Stimulated activated CD4-positive, alpha-beta T cell treated with anti-CD3 and anti-CD28 coated beads, Interleukin-2, amount 100 ng/mL, for 24 hours (primary cell): ENCODE data around the gene EP400.
"Not testable (repeated sequence)": the region's sequence is repeated elsewhere in the genome, so short reads cannot be mapped to it uniquely, and the experiment has no call there.

Experiments
- DNase-seq, 2 donors: peaks; one replicate each; pipeline ENCODE4 v3.0.0-alpha.2; 2020

The EP400 gene

GRCh38 chr12:132021031-132021871, 71.5 kb downstream of the EP400 start:
- DNase-seq: no peak

DNA sequence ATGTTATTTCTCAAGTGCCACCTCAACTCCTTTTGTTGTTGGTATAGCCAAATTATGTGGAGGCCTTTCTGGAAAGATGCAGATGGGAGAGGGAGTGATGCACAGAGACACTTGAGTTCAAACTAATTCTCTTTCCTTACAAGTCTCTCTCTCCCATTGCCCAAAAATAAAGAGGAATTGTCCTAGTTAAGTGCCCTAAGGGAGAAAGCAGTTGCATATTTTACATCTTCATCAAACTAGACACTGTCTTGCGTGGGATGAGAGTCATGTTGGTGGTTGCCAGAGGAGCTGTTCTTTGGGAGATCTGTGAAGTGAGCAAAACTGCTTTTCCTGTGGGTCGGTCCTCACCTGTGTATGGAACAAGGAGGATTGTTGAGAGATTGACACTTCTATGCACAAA, 72.2 kb downstream of the EP400 start:
- DNase-seq: no peak

GRCh38 chr12:132023658-132024057, 73.9 kb downstream of the EP400 start:
- no peak for DNase-seq

- DNase-seq: no peak
Observed at GRCh38 chr12:132024758-132025157, 75.0 kb downstream of the EP400 start.

- no peak for DNase-seq
Observed at GRCh38 chr12:132025526-132025925, 75.8 kb downstream of the EP400 start.

- no peak for DNase-seq
Observed at GRCh38 chr12:132026061-132026795, 76.5 kb downstream of the EP400 start.

GRCh38 chr12:132026796-132027500, 77.2 kb downstream of the EP400 start:
- no peak for DNase-seq

- DNase-seq: no peak
Observed at GRCh38 chr12:132027636-132028035, 77.9 kb downstream of the EP400 start.

DNA sequence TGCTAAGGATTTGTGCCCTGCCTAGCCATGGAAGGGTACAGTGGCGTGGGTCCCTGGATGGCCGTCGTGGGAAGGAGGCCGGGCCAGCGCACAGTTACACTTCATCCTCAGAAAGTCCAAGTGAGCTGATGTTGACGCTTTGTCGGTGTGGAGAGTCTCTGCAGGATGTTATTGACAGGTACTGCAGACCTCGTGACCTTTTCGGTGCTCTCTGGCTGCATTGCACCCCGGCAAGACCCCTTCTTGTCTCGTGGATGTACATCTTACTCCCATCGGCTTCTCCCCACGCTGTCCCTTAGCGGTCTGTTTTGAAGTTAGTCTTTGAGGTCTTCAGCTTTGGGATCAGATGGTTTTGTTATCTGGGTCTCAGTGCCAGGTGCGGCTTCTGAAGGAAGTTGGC, 78.4 kb downstream of the EP400 start:
- no peak for DNase-seq

DNA sequence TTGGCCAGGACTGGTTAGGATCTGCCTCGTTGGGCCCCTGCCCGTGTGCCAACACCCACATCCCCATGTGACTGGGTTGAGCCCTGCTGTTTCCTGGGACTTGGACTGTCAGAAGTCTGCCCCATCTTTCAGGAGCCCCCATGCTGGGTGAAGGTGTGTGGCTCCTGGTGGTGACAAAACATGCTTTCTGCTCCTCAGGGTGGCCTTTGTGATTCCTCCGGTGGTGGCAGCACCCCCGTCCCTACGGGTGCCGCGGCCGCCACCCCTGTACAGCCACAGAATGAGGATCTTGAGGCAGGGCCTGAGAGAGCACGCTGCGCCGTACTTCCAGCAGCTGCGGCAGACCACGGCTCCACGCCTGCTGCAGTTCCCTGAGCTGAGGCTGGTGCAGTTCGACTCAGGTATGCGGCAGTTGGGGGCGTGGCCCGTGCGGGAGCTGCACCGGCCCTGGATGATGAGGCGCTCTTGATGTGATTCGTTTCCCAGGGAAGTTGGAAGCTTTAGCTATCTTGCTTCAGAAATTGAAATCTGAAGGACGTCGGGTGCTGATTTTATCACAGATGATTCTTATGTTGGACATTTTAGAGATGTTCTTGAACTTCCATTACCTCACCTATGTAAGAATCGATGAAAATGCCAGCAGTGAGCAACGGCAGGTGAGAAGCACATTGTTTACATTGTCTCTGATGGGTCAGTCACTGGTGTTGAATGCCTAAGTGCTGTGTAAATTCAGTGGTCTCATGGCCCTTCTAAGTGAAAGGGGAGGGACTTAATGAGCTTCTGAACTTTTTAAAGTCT, 80.0 kb downstream of the EP400 start:
- no peak for DNase-seq

GRCh38 chr12:132030367-132031038, 80.8 kb downstream of the EP400 start:
- DNase-seq: no peak

DNA sequence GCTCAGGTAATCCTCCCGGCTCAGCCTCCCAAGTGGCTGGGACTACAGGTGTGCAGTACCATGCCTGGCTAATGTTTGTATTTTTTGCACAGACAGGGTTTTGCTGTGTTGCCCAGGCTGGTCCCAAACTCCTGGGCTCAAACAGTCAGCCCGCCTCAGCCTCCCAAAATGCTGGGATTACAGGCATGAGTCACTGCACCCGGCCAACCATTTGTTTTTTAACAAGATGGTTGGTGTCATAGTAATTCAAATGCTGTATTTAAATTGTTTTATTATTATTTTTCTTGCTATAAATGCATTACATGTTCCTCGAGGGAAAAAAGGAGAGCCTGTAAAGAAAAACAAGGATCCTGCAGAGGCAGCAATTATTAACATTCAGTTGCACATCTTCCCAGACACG, 83.9 kb downstream of the EP400 start:
- no peak for DNase-seq

- no peak for DNase-seq
Observed at GRCh38 chr12:132036063-132036683, 86.4 kb downstream of the EP400 start.

DNA sequence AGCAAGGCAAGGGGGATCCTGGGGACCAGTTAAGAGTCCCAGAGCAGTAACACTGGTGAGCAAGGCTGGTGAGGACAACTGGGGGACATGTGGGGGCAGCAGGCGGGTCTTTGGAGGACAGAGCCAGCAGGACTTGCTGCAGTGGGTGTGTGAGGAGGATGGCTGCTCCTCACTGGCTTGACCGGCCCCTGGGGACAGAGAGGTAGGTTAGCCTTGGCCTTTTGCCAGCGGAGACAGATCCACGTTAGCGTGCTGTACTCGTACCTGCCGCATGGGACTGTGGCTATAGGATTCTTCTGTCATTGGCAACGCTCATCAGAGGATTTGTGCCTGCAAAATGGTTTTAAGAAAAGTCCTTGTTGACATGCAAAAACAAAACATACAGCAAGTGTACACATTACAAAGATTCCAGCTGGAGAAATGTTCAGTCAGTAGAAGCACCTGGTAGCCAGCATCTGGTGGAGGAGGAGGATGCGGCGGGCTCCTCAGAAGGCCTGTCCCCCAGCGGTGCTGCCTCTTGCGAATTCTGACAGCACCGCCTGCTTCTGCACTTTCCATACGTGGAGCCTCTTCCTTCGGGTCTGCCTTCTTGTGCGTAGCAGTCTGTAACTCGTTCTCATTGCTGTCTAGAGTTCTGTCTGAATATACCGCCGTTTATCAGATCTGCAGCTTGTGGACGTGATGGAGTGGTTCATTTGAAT, 91.3 kb downstream of the EP400 start:
- no peak for DNase-seq

DNA sequence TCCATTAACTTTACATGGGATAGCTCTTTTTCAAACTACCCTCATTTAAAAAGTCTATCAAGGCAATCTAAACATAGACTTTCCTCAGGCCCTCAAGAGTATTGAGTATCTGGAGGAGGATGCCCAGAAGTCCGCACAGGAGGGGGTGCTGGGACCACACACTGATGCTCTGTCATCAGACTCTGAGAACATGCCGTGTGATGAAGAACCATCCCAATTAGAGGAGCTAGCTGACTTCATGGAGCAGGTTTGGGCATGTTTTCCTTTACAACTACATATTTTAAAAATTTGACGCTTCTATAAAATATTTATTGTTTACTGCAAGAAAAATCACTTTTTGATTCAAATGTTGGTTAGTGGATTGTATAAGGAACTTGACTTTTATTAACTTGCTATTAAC, 93.5 kb downstream of the EP400 start:
- no peak for DNase-seq

- no peak for DNase-seq
Observed at GRCh38 chr12:132043770-132044467, 94.2 kb downstream of the EP400 start.

DNA sequence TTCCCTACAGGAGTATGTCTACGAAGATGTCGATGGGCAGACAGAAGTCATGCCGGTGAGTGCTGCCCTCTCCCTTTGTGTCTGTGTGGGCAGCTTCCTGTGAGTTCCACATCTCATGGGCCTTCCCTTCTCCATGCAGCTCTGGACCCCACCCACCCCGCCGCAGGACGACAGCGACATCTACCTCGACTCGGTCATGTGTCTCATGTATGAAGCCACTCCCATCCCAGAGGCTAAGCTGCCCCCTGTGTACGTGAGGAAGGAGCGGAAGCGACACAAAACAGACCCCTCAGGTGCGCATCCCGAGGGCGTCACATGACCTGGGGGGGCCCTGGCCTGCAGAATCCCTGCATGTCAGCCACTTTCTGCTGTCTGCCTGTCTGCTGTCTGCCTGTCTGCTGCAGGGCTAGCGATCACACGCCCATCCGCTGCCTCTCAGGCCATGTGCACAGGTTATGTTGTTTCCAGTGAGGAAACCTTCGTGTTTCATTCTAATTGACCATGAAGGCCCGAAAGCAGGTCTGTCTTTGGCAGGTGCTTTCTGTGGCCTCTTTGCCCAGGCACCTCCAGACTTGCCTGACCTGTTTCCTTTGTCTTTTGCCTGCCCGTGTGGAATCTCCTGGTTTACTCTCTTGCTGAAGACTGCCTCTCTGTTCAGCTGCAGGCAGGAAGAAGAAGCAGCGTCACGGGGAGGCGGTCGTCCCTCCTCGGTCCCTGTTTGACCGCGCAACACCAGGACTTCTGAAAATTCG, 95.1 kb downstream of the EP400 start:
- no peak for DNase-seq

GRCh38 chr12:132045751-132046150, 96.0 kb downstream of the EP400 start:
- DNase-seq: no peak

DNA sequence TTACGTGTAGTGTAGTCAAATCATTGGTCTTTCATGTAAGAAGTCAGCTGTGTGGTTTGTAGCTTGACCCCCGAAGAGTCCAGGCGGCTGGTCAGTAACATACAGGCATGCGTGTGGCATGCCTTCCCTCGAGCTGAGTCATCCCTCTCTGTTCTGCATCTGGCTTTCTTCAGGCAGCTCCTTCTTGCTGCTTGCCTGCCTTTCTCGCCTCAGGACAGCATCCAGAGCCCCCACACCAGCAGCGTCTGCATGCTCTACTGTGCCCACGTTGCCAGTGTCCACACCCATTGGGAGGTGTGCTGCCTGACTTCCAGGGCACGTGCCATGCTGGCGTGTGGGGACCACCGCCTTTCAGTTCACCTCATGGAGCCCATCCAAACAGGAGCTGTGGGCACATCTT, 96.8 kb downstream of the EP400 start:
- no peak for DNase-seq

GRCh38 chr12:132047630-132048029, 97.9 kb downstream of the EP400 start:
- DNase-seq: not testable (repeated sequence)
